Mammary epithelial cell (primary cell): Measurements from ENCODE around the gene RAPGEF2.

ENCODE experiments used
- CTCF ChIP-seq, 2 donors: IDR thresholded peaks in 1 of 2; conservative IDR thresholded peaks in 1 of 2; 2 replicates each; pipeline ENCODE4 v1.5.1; 2011 to 2012; ENCODE audit warnings: inconsistent platforms in 2 of 2, low read length in 2 of 2, mild to moderate bottlenecking in 2 of 2, control low read depth in 1 of 2, low read depth in 1 of 2; ENCODE audit not compliant: insufficient read depth in 1 of 2; ENCODE audit errors: extremely low read depth in 1 of 2
- EZH2 ChIP-seq: IDR thresholded peaks from 2 replicates; pipeline ENCODE4 v1.6.1; 2012; ENCODE audit warnings: low read length, inconsistent platforms, borderline replicate concordance

- TF ChIP-seq CTCF (conservative IDR thresholded peaks at IDR 0.05 in 1 of 2, IDR thresholded peaks at IDR 0.05 in 1 of 2; ENCODE audit: extremely low read depth in 1 of 2, insufficient read depth in 1 of 2, low read depth in 1 of 2, low read length in 2 of 2) (no peak), EZH2 (no peak)
Observed at GRCh38 chr4:159145318-159145991, 42.6 kb downstream of the RAPGEF2 start.
